SK-N-SH treated with all-trans-retinoic acid at 6 μM for 48 hours (cell line): ENCODE data around the gene CLEC20A.

ENCODE experiments used
- ATAC-seq: fragments of 200-7000 bp; cut with Tn5 transposase; 3 replicates; pipeline ENCODE4 v1.9.1; 2020; ENCODE audit warnings: mild to moderate bottlenecking, moderate library complexity
- ARNTL ChIP-seq: fragments of 450-650 bp; formaldehyde crosslinking; IDR thresholded peaks from 2 replicates; pipeline ENCODE4 v1.5.0; 2020; ENCODE audit warnings: low read depth, mild to moderate bottlenecking, moderate library complexity, borderline replicate concordance
- BACH2 ChIP-seq: fragments of 250-450 bp; sonication (Bioruptor Pico); IDR thresholded peaks from 2 replicates; pipeline ENCODE4 v1.9.0; 2021; ENCODE audit warnings: mild to moderate bottlenecking, borderline replicate concordance
- CREB5 ChIP-seq: fragments of 250-450 bp; sonication (Bioruptor Pico); IDR thresholded peaks from 2 replicates; pipeline ENCODE4 v1.5.1; 2020; ENCODE audit warnings: low read depth, mild to moderate bottlenecking, moderate library complexity
- CSDC2 ChIP-seq: fragments of 250-450 bp; sonication (Bioruptor Pico); IDR thresholded peaks from 2 replicates; pipeline ENCODE4 v1.5.0; 2020; ENCODE audit warnings: mild to moderate bottlenecking, moderate library complexity
- CSRNP3 ChIP-seq: fragments of 250-450 bp; sonication (Bioruptor Pico); IDR thresholded peaks from 2 replicates; pipeline ENCODE4 v1.5.1; 2021; ENCODE audit warnings: mild to moderate bottlenecking, moderate library complexity
- ESRRG ChIP-seq: fragments of 250-450 bp; sonication (Bioruptor Pico); IDR thresholded peaks from 2 replicates; pipeline ENCODE4 v1.6.1; 2021; ENCODE audit warnings: mild to moderate bottlenecking
- GLIS3 ChIP-seq: fragments of 250-450 bp; sonication (Bioruptor Pico); IDR thresholded peaks from 2 replicates; pipeline ENCODE4 v1.5.0; 2020; ENCODE audit warnings: mild to moderate bottlenecking, moderate library complexity
- PPARA ChIP-seq: fragments of 250-450 bp; sonication (Bioruptor Pico); IDR thresholded peaks from 2 replicates; pipeline ENCODE4 v1.5.0; 2020; ENCODE audit warnings: mild to moderate bottlenecking, borderline replicate concordance
- RARB ChIP-seq: fragments of 250-450 bp; sonication (Bioruptor Pico); IDR thresholded peaks from 2 replicates; pipeline ENCODE4 v1.8.0; 2021; ENCODE audit warnings: mild to moderate bottlenecking, moderate library complexity
- SNAI2 ChIP-seq: fragments of 250-450 bp; sonication (Bioruptor Pico); IDR thresholded peaks from 2 replicates; pipeline ENCODE4 v1.5.0; 2020; ENCODE audit warnings: mild to moderate bottlenecking, moderate library complexity
- TCF4 ChIP-seq: fragments of 250-450 bp; sonication (Bioruptor Pico); IDR thresholded peaks from 2 replicates; pipeline ENCODE4 v1.8.0; 2021; ENCODE audit warnings: mild to moderate bottlenecking, moderate library complexity, borderline replicate concordance
- TOX ChIP-seq: fragments of 250-450 bp; sonication (Bioruptor Pico); IDR thresholded peaks from 2 replicates; pipeline ENCODE4 v1.8.0; 2021; ENCODE audit warnings: mild to moderate bottlenecking, moderate library complexity, borderline replicate concordance
- ZC3H10 ChIP-seq: fragments of 250-450 bp; sonication (Bioruptor Pico); IDR thresholded peaks from 2 replicates; pipeline ENCODE4 v1.5.1; 2021; ENCODE audit warnings: mild to moderate bottlenecking, moderate library complexity
- ZFP3 ChIP-seq: fragments of 250-450 bp; sonication (Bioruptor Pico); IDR thresholded peaks from 2 replicates; pipeline ENCODE4 v1.5.0; 2020; ENCODE audit warnings: mild to moderate bottlenecking, moderate library complexity
- ZFP30 ChIP-seq: fragments of 450-650 bp; formaldehyde crosslinking; IDR thresholded peaks from 2 replicates; pipeline ENCODE4 v1.5.0; 2022; ENCODE audit warnings: mild to moderate bottlenecking, moderate library complexity
- ZNF565 ChIP-seq: fragments of 450-650 bp; formaldehyde crosslinking; conservative IDR thresholded peaks from 2 replicates; pipeline ENCODE4 v1.5.0; 2020; ENCODE audit warnings: low read depth, mild to moderate bottlenecking, moderate library complexity
- ZNF70 ChIP-seq: fragments of 450-650 bp; formaldehyde crosslinking; IDR thresholded peaks from 2 replicates; pipeline ENCODE4 v1.5.0; 2020; ENCODE audit warnings: mild to moderate bottlenecking, moderate library complexity
- ZNF8 ChIP-seq: fragments of 450-650 bp; formaldehyde crosslinking; IDR thresholded peaks from 2 replicates; pipeline ENCODE4 v1.5.0; 2020; ENCODE audit warnings: mild to moderate bottlenecking, moderate library complexity
- TF ChIP-seq, protein P1 (sequence below): fragments of 250-450 bp; sonication (Bioruptor Pico); IDR thresholded peaks from 2 replicates; pipeline ENCODE4 v1.5.0; 2020; ENCODE audit warnings: mild to moderate bottlenecking, moderate library complexity
- TF ChIP-seq, protein P2 (sequence below): fragments of 250-450 bp; sonication (Bioruptor Pico); IDR thresholded peaks from 2 replicates; pipeline ENCODE4 v1.8.0; 2020; ENCODE audit warnings: mild to moderate bottlenecking, moderate library complexity, borderline replicate concordance
- TF ChIP-seq, protein P3 (sequence below): fragments of 250-450 bp; sonication (Bioruptor Pico); IDR thresholded peaks from 2 replicates; pipeline ENCODE4 v1.8.0; 2021; ENCODE audit warnings: low read depth, mild to moderate bottlenecking, moderate library complexity, borderline replicate concordance

The CLEC20A gene

GRCh38 chr1:178512566-178513277 lies 16.0 kb upstream of the CLEC20A start, which contains the start of gene TEX35:
TSS of gene TEX35 (plus strand) at chr1:178513109. CDS start at chr1:178513189, 80 bp downstream.
- TF ChIP-seq RARB (no peak), ZNF8 (CRISPR knock-in tag) (no peak), ZFP3 (no peak), ZNF70 (CRISPR knock-in tag) (no peak), PPARA (CRISPR knock-in tag) (no peak), ESRRG (CRISPR knock-in tag) (no peak), GLIS3 (CRISPR knock-in tag) (no peak), CSRNP3 (CRISPR knock-in tag) (no peak), ARNTL (no peak), TCF4 (CRISPR knock-in tag) (no peak), ZNF565 (CRISPR knock-in tag) (no peak), SNAI2 (CRISPR knock-in tag) (no peak), CSDC2 (no peak), TOX (CRISPR knock-in tag) (no peak), BACH2 (no peak)
- TF ChIP-seq, protein P1, sequence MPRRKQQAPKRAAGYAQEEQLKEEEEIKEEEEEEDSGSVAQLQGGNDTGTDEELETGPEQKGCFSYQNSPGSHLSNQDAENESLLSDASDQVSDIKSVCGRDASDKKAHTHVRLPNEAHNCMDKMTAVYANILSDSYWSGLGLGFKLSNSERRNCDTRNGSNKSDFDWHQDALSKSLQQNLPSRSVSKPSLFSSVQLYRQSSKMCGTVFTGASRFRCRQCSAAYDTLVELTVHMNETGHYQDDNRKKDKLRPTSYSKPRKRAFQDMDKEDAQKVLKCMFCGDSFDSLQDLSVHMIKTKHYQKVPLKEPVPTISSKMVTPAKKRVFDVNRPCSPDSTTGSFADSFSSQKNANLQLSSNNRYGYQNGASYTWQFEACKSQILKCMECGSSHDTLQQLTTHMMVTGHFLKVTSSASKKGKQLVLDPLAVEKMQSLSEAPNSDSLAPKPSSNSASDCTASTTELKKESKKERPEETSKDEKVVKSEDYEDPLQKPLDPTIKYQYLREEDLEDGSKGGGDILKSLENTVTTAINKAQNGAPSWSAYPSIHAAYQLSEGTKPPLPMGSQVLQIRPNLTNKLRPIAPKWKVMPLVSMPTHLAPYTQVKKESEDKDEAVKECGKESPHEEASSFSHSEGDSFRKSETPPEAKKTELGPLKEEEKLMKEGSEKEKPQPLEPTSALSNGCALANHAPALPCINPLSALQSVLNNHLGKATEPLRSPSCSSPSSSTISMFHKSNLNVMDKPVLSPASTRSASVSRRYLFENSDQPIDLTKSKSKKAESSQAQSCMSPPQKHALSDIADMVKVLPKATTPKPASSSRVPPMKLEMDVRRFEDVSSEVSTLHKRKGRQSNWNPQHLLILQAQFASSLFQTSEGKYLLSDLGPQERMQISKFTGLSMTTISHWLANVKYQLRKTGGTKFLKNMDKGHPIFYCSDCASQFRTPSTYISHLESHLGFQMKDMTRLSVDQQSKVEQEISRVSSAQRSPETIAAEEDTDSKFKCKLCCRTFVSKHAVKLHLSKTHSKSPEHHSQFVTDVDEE (CRISPR knock-in tag), result no peak
- TF ChIP-seq, protein P2, sequence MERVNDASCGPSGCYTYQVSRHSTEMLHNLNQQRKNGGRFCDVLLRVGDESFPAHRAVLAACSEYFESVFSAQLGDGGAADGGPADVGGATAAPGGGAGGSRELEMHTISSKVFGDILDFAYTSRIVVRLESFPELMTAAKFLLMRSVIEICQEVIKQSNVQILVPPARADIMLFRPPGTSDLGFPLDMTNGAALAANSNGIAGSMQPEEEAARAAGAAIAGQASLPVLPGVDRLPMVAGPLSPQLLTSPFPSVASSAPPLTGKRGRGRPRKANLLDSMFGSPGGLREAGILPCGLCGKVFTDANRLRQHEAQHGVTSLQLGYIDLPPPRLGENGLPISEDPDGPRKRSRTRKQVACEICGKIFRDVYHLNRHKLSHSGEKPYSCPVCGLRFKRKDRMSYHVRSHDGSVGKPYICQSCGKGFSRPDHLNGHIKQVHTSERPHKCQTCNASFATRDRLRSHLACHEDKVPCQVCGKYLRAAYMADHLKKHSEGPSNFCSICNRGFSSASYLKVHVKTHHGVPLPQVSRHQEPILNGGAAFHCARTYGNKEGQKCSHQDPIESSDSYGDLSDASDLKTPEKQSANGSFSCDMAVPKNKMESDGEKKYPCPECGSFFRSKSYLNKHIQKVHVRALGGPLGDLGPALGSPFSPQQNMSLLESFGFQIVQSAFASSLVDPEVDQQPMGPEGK, result no peak
- TF ChIP-seq, protein P3, sequence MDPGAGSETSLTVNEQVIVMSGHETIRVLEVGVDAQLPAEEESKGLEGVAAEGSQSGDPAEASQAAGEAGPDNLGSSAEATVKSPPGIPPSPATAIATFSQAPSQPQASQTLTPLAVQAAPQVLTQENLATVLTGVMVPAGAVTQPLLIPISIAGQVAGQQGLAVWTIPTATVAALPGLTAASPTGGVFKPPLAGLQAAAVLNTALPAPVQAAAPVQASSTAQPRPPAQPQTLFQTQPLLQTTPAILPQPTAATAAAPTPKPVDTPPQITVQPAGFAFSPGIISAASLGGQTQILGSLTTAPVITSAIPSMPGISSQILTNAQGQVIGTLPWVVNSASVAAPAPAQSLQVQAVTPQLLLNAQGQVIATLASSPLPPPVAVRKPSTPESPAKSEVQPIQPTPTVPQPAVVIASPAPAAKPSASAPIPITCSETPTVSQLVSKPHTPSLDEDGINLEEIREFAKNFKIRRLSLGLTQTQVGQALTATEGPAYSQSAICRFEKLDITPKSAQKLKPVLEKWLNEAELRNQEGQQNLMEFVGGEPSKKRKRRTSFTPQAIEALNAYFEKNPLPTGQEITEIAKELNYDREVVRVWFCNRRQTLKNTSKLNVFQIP (CRISPR knock-in tag), result no peak
- ATAC-seq, result no peak

- no peak for ATAC-seq
- no peak for TF ChIP-seq CSRNP3 (CRISPR knock-in tag)
- TF ChIP-seq ZNF565 (CRISPR knock-in tag), result no peak
- TF ChIP-seq, protein P2, result no peak
- TF ChIP-seq, protein P1 (CRISPR knock-in tag), result no peak
- TF ChIP-seq TOX (CRISPR knock-in tag), result no peak
- no peak for TF ChIP-seq CSDC2
- TF ChIP-seq, protein P3 (CRISPR knock-in tag), result no peak
- no peak for TF ChIP-seq ZNF70 (CRISPR knock-in tag)
- no peak for TF ChIP-seq CREB5 (CRISPR knock-in tag)
- TF ChIP-seq SNAI2 (CRISPR knock-in tag), result no peak
- no peak for TF ChIP-seq ZFP30
- TF ChIP-seq RARB, result no peak
- TF ChIP-seq ZC3H10 (CRISPR knock-in tag), result no peak
Observed at GRCh38 chr1:178510155-178510554, 13.4 kb upstream of the CLEC20A start.
